ENCODE results near the gene HPN. TPM values are rescaled to one million over a fixed set of nuclear protein-coding genes. Genes with fewer than 3 reads are reported as not detected.
"Not testable (repeated sequence)": the region's sequence is repeated elsewhere in the genome, so short reads cannot be mapped to it uniquely, and the experiment has no call there.

The HPN gene
- total RNA-seq, 3 donors from 2014 or later (not counting 1 experiment from before 2014, with no cell fraction given), result not detected

- Mint-ChIP-seq H3K27ac (peak overlapping the region; percentile 83 to 93), H3K27me3 (ENCODE audit: low read depth in 2 of 2) (no peaks in the 10 kb centered on the region), H3K9me3 (no peaks in the 10 kb centered on the region), H3K36me3 (no peaks in the 10 kb centered on the region), H3K4me1 (peaks cover 46 to 73% of the 10 kb centered on the region in 2 donors), H3K4me3 (peak overlapping the region; percentile 95)
- ATAC-seq (no peak), DNase-seq (no peak)
- TF ChIP-seq, protein P1, sequence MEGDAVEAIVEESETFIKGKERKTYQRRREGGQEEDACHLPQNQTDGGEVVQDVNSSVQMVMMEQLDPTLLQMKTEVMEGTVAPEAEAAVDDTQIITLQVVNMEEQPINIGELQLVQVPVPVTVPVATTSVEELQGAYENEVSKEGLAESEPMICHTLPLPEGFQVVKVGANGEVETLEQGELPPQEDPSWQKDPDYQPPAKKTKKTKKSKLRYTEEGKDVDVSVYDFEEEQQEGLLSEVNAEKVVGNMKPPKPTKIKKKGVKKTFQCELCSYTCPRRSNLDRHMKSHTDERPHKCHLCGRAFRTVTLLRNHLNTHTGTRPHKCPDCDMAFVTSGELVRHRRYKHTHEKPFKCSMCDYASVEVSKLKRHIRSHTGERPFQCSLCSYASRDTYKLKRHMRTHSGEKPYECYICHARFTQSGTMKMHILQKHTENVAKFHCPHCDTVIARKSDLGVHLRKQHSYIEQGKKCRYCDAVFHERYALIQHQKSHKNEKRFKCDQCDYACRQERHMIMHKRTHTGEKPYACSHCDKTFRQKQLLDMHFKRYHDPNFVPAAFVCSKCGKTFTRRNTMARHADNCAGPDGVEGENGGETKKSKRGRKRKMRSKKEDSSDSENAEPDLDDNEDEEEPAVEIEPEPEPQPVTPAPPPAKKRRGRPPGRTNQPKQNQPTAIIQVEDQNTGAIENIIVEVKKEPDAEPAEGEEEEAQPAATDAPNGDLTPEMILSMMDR (IDR thresholded peaks at IDR 0.05), result no peak
- H3K27ac ChIP-seq (ENCODE audit: low read length), result no peak overlapping the region
- peaks cover 66% of the 10 kb centered on the region for H3K4me1 ChIP-seq (ENCODE audit: control insufficient read depth, insufficient read depth, low read length)
- no peaks in the 10 kb centered on the region for H3K27me3 ChIP-seq (ENCODE audit: control insufficient read depth, insufficient read depth, low read length)
- intact Hi-C loops (cut with micrococcal nuclease), result no loop called here
- no peak overlapping the region for H3K4me3 ChIP-seq (ENCODE audit: low read length)
- peaks cover 6% of the 10 kb centered on the region for H3K36me3 ChIP-seq (ENCODE audit: control insufficient read depth, insufficient read depth, low read length)
- H3K9me3 ChIP-seq (ENCODE audit: control insufficient read depth, insufficient read depth, low read length), result no peaks in the 10 kb centered on the region
- 90% methylated on average over 11 of the region's 11 CpGs for WGBS (ENCODE audit: insufficient coverage)
These were observed 39.4 kb upstream of the HPN start for GRCh38 chr19:35002037-35002535.

GRCh38 chr19:35004517-35005255 lies 36.8 kb upstream of the HPN start:
- Histone ChIP-seq H3K4me3 (ENCODE audit: low read length) (no peak overlapping the region), H3K9me3 (ENCODE audit: control insufficient read depth, insufficient read depth, low read length) (no peaks in the 10 kb centered on the region), H3K27me3 (ENCODE audit: control insufficient read depth, insufficient read depth, low read length) (no peaks in the 10 kb centered on the region), H3K4me1 (ENCODE audit: control insufficient read depth, insufficient read depth, low read length) (peaks cover 46% of the 10 kb centered on the region), H3K36me3 (ENCODE audit: control insufficient read depth, insufficient read depth, low read length) (peaks cover 16% of the 10 kb centered on the region), H3K27ac (ENCODE audit: low read length) (no peak overlapping the region)
- peak overlapping the region; percentile 41 to 93 for H3K27ac Mint-ChIP-seq
- TF ChIP-seq, protein P1 (IDR thresholded peaks at IDR 0.05), result no peak
- H3K9me3 Mint-ChIP-seq, result no peaks in the 10 kb centered on the region
- DNase-seq (no peak), ATAC-seq (no peak)
- no peaks in the 10 kb centered on the region for H3K27me3 Mint-ChIP-seq (ENCODE audit: low read depth in 2 of 2)
- WGBS (ENCODE audit: insufficient coverage), result 96% methylated on average over 18 of the region's 18 CpGs
- peaks cover 32 to 53% of the 10 kb centered on the region in 2 donors for H3K4me1 Mint-ChIP-seq
- H3K36me3 Mint-ChIP-seq, result no peaks in the 10 kb centered on the region
- intact Hi-C loops (cut with micrococcal nuclease), result no loop called here
- H3K4me3 Mint-ChIP-seq, result no peak overlapping the region

- peaks cover 35 to 52% of the 10 kb centered on the region in 2 donors for H3K4me1 Mint-ChIP-seq
- DNase-seq (no peak), ATAC-seq (no peak)
- H3K27me3 Mint-ChIP-seq (ENCODE audit: low read depth in 2 of 2), result no peaks in the 10 kb centered on the region
- intact Hi-C loops (cut with micrococcal nuclease), result no loop called here
- Histone ChIP-seq H3K4me3 (ENCODE audit: low read length) (no peak overlapping the region), H3K27me3 (ENCODE audit: control insufficient read depth, insufficient read depth, low read length) (no peaks in the 10 kb centered on the region), H3K4me1 (ENCODE audit: control insufficient read depth, insufficient read depth, low read length) (peaks cover 50% of the 10 kb centered on the region), H3K27ac (ENCODE audit: low read length) (no peak overlapping the region), H3K9me3 (ENCODE audit: control insufficient read depth, insufficient read depth, low read length) (no peaks in the 10 kb centered on the region), H3K36me3 (ENCODE audit: control insufficient read depth, insufficient read depth, low read length) (peaks cover 23% of the 10 kb centered on the region)
- H3K36me3 Mint-ChIP-seq, result no peaks in the 10 kb centered on the region
- H3K9me3 Mint-ChIP-seq, result no peaks in the 10 kb centered on the region
- 94% methylated on average over 11 of the region's 11 CpGs for WGBS (ENCODE audit: insufficient coverage)
- no peak overlapping the region for H3K4me3 Mint-ChIP-seq
- TF ChIP-seq, protein P1 (IDR thresholded peaks at IDR 0.05), result no peak
- no peak overlapping the region for H3K27ac Mint-ChIP-seq
These were observed 36.1 kb upstream of the HPN start for GRCh38 chr19:35005256-35005977.

DNA sequence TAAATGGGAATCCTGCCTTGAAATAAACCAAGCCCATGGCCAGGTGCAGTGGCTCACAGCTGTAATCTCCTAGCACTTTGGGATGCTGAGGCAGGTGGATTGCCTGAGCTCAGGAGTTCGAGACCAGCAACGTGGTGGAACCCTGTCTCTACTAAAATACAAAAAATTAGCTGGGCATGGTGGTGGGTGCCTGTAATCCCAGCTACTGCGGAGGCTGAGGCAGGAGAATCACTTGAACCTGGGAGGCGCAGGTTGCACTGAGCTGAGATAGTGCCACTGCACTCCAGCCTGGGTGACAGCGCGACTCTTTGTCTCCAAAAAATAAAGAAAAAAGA lies 35.5 kb upstream of the HPN start:
- peaks cover 26% of the 10 kb centered on the region for H3K36me3 ChIP-seq (ENCODE audit: control insufficient read depth, insufficient read depth, low read length)
- H3K4me1 Mint-ChIP-seq, result peaks cover 35 to 55% of the 10 kb centered on the region in 2 donors
- ATAC-seq; H3K4me3 ChIP-seq (ENCODE audit: low read length); H3K27me3 Mint-ChIP-seq (ENCODE audit: low read depth in 2 of 2); H3K27me3 ChIP-seq (ENCODE audit: control insufficient read depth, insufficient read depth, low read length); H3K27ac Mint-ChIP-seq; H3K36me3 Mint-ChIP-seq; DNase-seq; intact Hi-C loops (cut with micrococcal nuclease); H3K27ac ChIP-seq (ENCODE audit: low read length); H3K9me3 ChIP-seq (ENCODE audit: control insufficient read depth, insufficient read depth, low read length); H3K9me3 Mint-ChIP-seq; H3K4me3 Mint-ChIP-seq: not testable (repeated sequence)
- WGBS (ENCODE audit: insufficient coverage), result 98% methylated on average over 6 of the region's 6 CpGs
- H3K4me1 ChIP-seq (ENCODE audit: control insufficient read depth, insufficient read depth, low read length), result peaks cover 53% of the 10 kb centered on the region
